A549 (cell line): Measurements from ENCODE around the gene FNTB. TPM values are rescaled to one million over a fixed set of nuclear protein-coding genes. Genes with fewer than 3 reads are reported as not detected.

Experiments
- ATAC-seq, 2 experiments: fragments of 200-7000 bp in 1 of 2; fragments of >200 bp in 1 of 2; cut with Nextera tagmentation in 1 of 2; cut with Tn5 transposase in 1 of 2; 3 replicates each; pipeline versions ENCODE4 v1.8.0 to v1.9.1; 2018 to 2020; ENCODE audit warnings: mild to moderate bottlenecking in 1 of 2, moderate library complexity in 1 of 2
- CTCF ChIA-PET: fragments of 300-600 bp; sonication (Branson Sonifier 250); formaldehyde crosslinking; extraction: SDS; loops from one replicate; lab custom pipeline; 2021; ENCODE audit warnings: antibody characterized with exemption, inconsistent platforms; lab: Yijun Ruan, JAX
- POLR2A ChIA-PET: fragments of 350-600 bp; formaldehyde crosslinking; extraction: SDS; loops from one replicate; lab custom pipeline; 2021; ENCODE audit warnings: antibody characterized with exemption, inconsistent platforms; lab: Yijun Ruan, JAX
- DNase-seq, 2 experiments: peaks; one replicate each; pipeline versions ENCODE4 v3.0.0 to v3.0.0-alpha.2; 2011 to 2016; ENCODE audit warnings: low read depth in 1 of 2, low spot score in 1 of 2
- FAIRE-seq: peaks from 2 replicates; lab custom pipeline; 2011; peaks lifted over from hg19 to GRCh38; lab: Jason Lieb, UNC
- H3K27ac ChIP-seq, 2 experiments: fragments of >200 bp; sonication (Bioruptor Twin); formaldehyde crosslinking; 3 replicates each; pipeline ENCODE4 v1.5.1; 2016 to 2017
- H3K4me1 ChIP-seq: fragments of >200 bp; sonication (Bioruptor Twin); formaldehyde crosslinking; 3 replicates; pipeline ENCODE4 v1.6.1; 2016
- H3K4me2 ChIP-seq: fragments of >200 bp; sonication (Bioruptor Twin); formaldehyde crosslinking; 3 replicates; pipeline ENCODE4 v1.6.1; 2016
- H3K4me3 ChIP-seq: fragments of >200 bp; sonication (Bioruptor Twin); formaldehyde crosslinking; 3 replicates; pipeline ENCODE4 v1.5.1; 2016
- H3K9me3 ChIP-seq: fragments of >200 bp; sonication (Bioruptor Twin); formaldehyde crosslinking; 3 replicates; pipeline ENCODE4 v1.6.1; 2016
- ATOH8 ChIP-seq: fragments of 250-450 bp; sonication (Bioruptor Pico); IDR thresholded peaks from 2 replicates; pipeline ENCODE4 v1.5.0; 2020; ENCODE audit warnings: low read depth, mild to moderate bottlenecking, moderate library complexity
- CBX8 ChIP-seq: fragments of 200-600 bp; sonication (generic); IDR thresholded peaks from 2 replicates; pipeline ENCODE4 v1.6.1; 2016
- EHMT2 ChIP-seq: fragments of 200-600 bp; sonication (generic); IDR thresholded peaks from 2 replicates; pipeline ENCODE4 v1.6.1; 2016; ENCODE audit warnings: antibody characterized with exemption, low read depth, mild to moderate bottlenecking, moderate library complexity
- ELK1 ChIP-seq: fragments of 150-350 bp; IDR thresholded peaks from 2 replicates; pipeline ENCODE4 v1.6.1; 2014; ENCODE audit warnings: low read depth, mild to moderate bottlenecking, low read length
- FOSB ChIP-seq: fragments of 250-450 bp; sonication (Bioruptor Pico); IDR thresholded peaks from 2 replicates; pipeline ENCODE4 v1.5.0; 2020; ENCODE audit warnings: mild to moderate bottlenecking, moderate library complexity
- HES2 ChIP-seq: fragments of >200 bp; sonication (Bioruptor Twin); formaldehyde crosslinking; IDR thresholded peaks from 2 replicates; pipeline ENCODE4 v1.6.1; 2016
- KDM1A ChIP-seq: fragments of 200-600 bp; sonication (generic); IDR thresholded peaks from 2 replicates; pipeline ENCODE4 v1.6.1; 2016; ENCODE audit warnings: low read depth, mild to moderate bottlenecking
- MAX ChIP-seq: IDR thresholded peaks from 2 replicates; pipeline ENCODE4 v1.6.1; 2012
- PBX3 ChIP-seq: IDR thresholded peaks from 2 replicates; pipeline ENCODE4 v1.6.1; 2012
- REST ChIP-seq: fragments of 200-600 bp; sonication (generic); IDR thresholded peaks from 2 replicates; pipeline ENCODE4 v1.6.1; 2016; ENCODE audit warnings: antibody characterized with exemption, mild to moderate bottlenecking, moderate library complexity
- RNF2 ChIP-seq: fragments of 200-600 bp; sonication (generic); IDR thresholded peaks from 2 replicates; pipeline ENCODE4 v1.6.1; 2016; ENCODE audit warnings: low read depth, mild to moderate bottlenecking, antibody characterized with exemption, moderate library complexity, borderline replicate concordance
- SREBF2 ChIP-seq: fragments of 450-650 bp; IDR thresholded peaks from 2 replicates; pipeline ENCODE4 v1.6.1; 2014; ENCODE audit warnings: mild to moderate bottlenecking, moderate library complexity
- TFCP2L1 ChIP-seq: fragments of 250-450 bp; sonication (Bioruptor Pico); IDR thresholded peaks from 2 replicates; pipeline ENCODE4 v1.5.0; 2021; ENCODE audit warnings: mild to moderate bottlenecking
- TP53 ChIP-seq: fragments of 250-450 bp; sonication (Bioruptor Pico); IDR thresholded peaks from 2 replicates; pipeline ENCODE4 v1.5.0; 2021; ENCODE audit warnings: mild to moderate bottlenecking, moderate library complexity
- ZFP36 ChIP-seq: fragments of 450-650 bp; IDR thresholded peaks from 2 replicates; pipeline ENCODE4 v1.6.1; 2014; ENCODE audit warnings: borderline replicate concordance; ENCODE audit not compliant: partially characterized antibody
- ZNF302 ChIP-seq: fragments of 250-450 bp; sonication (Bioruptor Pico); IDR thresholded peaks from 2 replicates; pipeline ENCODE4 v1.9.0; 2021; ENCODE audit warnings: inconsistent platforms, mild to moderate bottlenecking, moderate library complexity
- WGBS: methylation state at CpG from one replicate; pipeline ENCODE4 v1.1.6; 2017; ENCODE audit errors: missing lambda C conversion rate; 5-methylcytosine and 5-hydroxymethylcytosine counted together
- polyA plus RNA-seq, 4 experiments: library from polyadenylated mRNA; depleted of rRNA in 3 of 4; stranded (reverse); fragments of >200 nt; fragmentation: RNase III in 1 of 4; extraction: RNeasy Plus Mini Kit Qiagen cat#74134 plus additional on column Dnase treatment in 1 of 4; gene quantifications; 2 replicates in 3 of 4; 3 replicates in 1 of 4; pipeline ENCODE4 v1.2.3, GENCODE V29; 2011 to 2017

Gene FNTB
- polyA plus RNA-seq, 2 of the 4 experiments (the other 2 are of a cell fraction): 28.5 to 41.9 TPM

- ATAC-seq (no peak), FAIRE-seq (no peak)
- Histone ChIP-seq H3K4me3 (no peak overlapping the region), H3K4me1 (peaks cover 13% of the 10 kb centered on the region), H3K9me3 (no peaks in the 10 kb centered on the region), H3K27ac (no peak overlapping the region)
- POLR2A ChIA-PET: no interaction called here
- 93% methylated on average over 28 of the region's 28 CpGs for WGBS
- CTCF ChIA-PET: interaction anchor here (0.6 to 1.4 kb wide), 2 partner anchors 38 to 274 kb away, joined by 3 read pairs; partner anchors contain the start of gene FNTB
- no peak for TF ChIP-seq PBX3
- no peak for TF ChIP-seq HES2
- TF ChIP-seq ELK1: no peak
- no peak for TF ChIP-seq ATOH8 (CRISPR knock-in tag)
- TF ChIP-seq TFCP2L1: no peak
- TF ChIP-seq ZFP36: no peak
- TF ChIP-seq SREBF2: no peak
- no peak for TF ChIP-seq TP53 (CRISPR knock-in tag)
- TF ChIP-seq CBX8: no peak
- TF ChIP-seq EHMT2: no peak
- no peak for TF ChIP-seq ZNF302 (CRISPR knock-in tag)
- TF ChIP-seq RNF2: no peak
- no peak for TF ChIP-seq MAX
- TF ChIP-seq FOSB: no peak
- TF ChIP-seq, all 56 proteins: peak for 0
- no peak for DNase-seq
- no peak overlapping the region for H3K4me2 ChIP-seq
These were observed 38.7 kb upstream of the FNTB start for GRCh38 chr14:64947710-64948611.

GRCh38 chr14:64948612-64949210, 38.0 kb upstream of the FNTB start:
- 90% methylated on average over 8 of the region's 8 CpGs for WGBS
- Histone ChIP-seq H3K4me1 (peaks cover 6% of the 10 kb centered on the region), H3K27ac (no peak overlapping the region), H3K4me3 (no peak overlapping the region), H3K9me3 (no peaks in the 10 kb centered on the region), H3K4me2 (no peak overlapping the region)
- TF ChIP-seq KDM1A (no peak), RNF2 (no peak), REST (no peak), ZFP36 (no peak), TP53 (CRISPR knock-in tag) (no peak), ELK1 (no peak)
- POLR2A ChIA-PET: interaction anchor here (0.7 kb wide), 1 partner anchor 78 kb away, joined by 6 read pairs; no protein-coding TSS in a partner anchor
- CTCF ChIA-PET: interaction anchor here (1.0 kb wide), 1 partner anchor 15 kb away, joined by 4 read pairs; no protein-coding TSS in a partner anchor
- DNase-seq (no peak), FAIRE-seq (no peak), ATAC-seq (no peak)
